Activated CD8-positive, alpha-beta T cell treated with anti-CD3 and anti-CD28 coated beads for 36 hours (primary cell): Measurements from ENCODE around the gene SYT1. TPM values are rescaled to one million over a fixed set of nuclear protein-coding genes. Genes with fewer than 3 reads are reported as not detected.

ENCODE experiments used
- ATAC-seq: fragments of 200-7000 bp; cut with Tn5 transposase; one replicate; pipeline ENCODE4 v1.10.0; 2021; ENCODE audit warnings: mild to moderate bottlenecking, moderate library complexity
- CTCF ChIA-PET: fragments of 350-600 bp; sonication (Branson Sonifier 250); formaldehyde crosslinking; loops from one replicate; lab custom pipeline; 2021; ENCODE audit warnings: antibody characterized with exemption; lab: Charles Lee
- POLR2A ChIA-PET: fragments of 350-600 bp; sonication (Branson Sonifier 250); formaldehyde crosslinking; loops from one replicate; lab custom pipeline; 2021; ENCODE audit warnings: antibody characterized with exemption; lab: Charles Lee
- DNase-seq: peaks from one replicate; pipeline ENCODE4 v3.0.0-alpha.2; 2020
- H3K27ac Mint-ChIP-seq: one replicate; pipeline ENCODE4 v1.8.0; 2021; ENCODE audit warnings: mild to moderate bottlenecking, mixed read lengths
- H3K27me3 Mint-ChIP-seq: one replicate; pipeline ENCODE4 v1.8.0; 2021; ENCODE audit warnings: mixed read lengths
- H3K36me3 Mint-ChIP-seq: one replicate; pipeline ENCODE4 v1.8.0; 2021; ENCODE audit warnings: low read depth, mixed read lengths
- H3K4me1 Mint-ChIP-seq: one replicate; pipeline ENCODE4 v1.8.0; 2021; ENCODE audit warnings: low read depth, mixed read lengths
- H3K4me3 Mint-ChIP-seq: one replicate; pipeline ENCODE4 v1.8.0; 2021; ENCODE audit warnings: mild to moderate bottlenecking, moderate library complexity, mixed read lengths
- H3K9me3 Mint-ChIP-seq: one replicate; pipeline ENCODE4 v1.8.0; 2021; ENCODE audit warnings: mixed read lengths
- intact Hi-C: fragments of 100-400 bp; cut with micrococcal nuclease; formaldehyde crosslinking; loops from one replicate; pipeline ENCODE4 v1.10.0; 2022
- total RNA-seq, 2 experiments: library from RNA; stranded (reverse); gene quantifications; one replicate each; pipeline ENCODE4 v1.2.3, GENCODE V29; 2021
- TF ChIP-seq, protein P1 (sequence below): fragments of 200-600 bp; IDR thresholded peaks from one replicate; pipeline ENCODE4 v1.8.0; 2022; ENCODE audit warnings: antibody characterized with exemption, mild to moderate bottlenecking

Gene SYT1
- total RNA-seq, 2 experiments from 2014 or later = not detected

DNA sequence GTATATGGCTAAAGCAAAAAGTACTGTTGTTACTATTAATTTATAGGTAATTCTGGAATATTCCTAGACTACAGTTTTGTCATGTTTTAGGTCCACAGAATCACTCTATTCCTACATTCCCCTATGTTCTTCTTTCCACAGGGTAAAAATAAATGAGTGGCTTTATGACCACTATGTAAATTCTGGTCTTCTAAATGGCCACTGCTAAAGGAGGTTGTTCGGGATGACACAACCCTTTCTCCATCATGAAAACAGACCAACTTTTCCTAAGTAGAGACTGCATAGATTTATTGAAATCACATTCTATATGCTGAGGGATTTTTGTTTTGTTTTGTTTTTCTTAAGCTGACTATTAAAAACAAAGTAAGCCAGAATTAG, 88.0 kb downstream of the SYT1 start:
- no peak for ATAC-seq
- Mint-ChIP-seq H3K4me3 (no peak overlapping the region), H3K4me1 (no peaks in the 10 kb centered on the region), H3K9me3 (no peaks in the 10 kb centered on the region), H3K27ac (no peak overlapping the region), H3K36me3 (no peaks in the 10 kb centered on the region), H3K27me3 (no peaks in the 10 kb centered on the region)
- DNase-seq = no peak
- CTCF ChIA-PET = no interaction called here
- TF ChIP-seq, protein P1, sequence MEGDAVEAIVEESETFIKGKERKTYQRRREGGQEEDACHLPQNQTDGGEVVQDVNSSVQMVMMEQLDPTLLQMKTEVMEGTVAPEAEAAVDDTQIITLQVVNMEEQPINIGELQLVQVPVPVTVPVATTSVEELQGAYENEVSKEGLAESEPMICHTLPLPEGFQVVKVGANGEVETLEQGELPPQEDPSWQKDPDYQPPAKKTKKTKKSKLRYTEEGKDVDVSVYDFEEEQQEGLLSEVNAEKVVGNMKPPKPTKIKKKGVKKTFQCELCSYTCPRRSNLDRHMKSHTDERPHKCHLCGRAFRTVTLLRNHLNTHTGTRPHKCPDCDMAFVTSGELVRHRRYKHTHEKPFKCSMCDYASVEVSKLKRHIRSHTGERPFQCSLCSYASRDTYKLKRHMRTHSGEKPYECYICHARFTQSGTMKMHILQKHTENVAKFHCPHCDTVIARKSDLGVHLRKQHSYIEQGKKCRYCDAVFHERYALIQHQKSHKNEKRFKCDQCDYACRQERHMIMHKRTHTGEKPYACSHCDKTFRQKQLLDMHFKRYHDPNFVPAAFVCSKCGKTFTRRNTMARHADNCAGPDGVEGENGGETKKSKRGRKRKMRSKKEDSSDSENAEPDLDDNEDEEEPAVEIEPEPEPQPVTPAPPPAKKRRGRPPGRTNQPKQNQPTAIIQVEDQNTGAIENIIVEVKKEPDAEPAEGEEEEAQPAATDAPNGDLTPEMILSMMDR = no peak
- POLR2A ChIA-PET = no interaction called here
- intact Hi-C loops = no loop called here

DNA sequence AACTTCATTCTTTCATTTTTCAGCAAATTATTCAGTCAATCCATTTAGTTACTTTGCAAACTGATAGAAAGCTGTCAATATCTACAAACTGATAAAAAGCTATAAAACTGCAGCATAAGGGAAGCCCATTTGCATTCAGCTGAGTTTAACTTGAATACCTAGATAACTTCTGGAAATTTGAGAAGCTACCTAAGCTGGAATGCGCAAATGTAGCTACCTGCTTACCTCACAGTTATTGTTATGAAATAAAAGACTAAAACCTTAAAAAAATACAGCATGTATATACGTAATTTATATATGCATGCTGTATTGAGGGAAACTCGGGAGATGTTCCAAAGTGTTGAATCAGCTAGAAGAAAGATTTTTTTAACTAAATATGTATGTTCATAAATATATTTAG, 94.4 kb downstream of the SYT1 start:
- no peaks in the 10 kb centered on the region for H3K4me1 Mint-ChIP-seq
- no peak overlapping the region for H3K4me3 Mint-ChIP-seq
- H3K27ac Mint-ChIP-seq = no peak overlapping the region
- H3K27me3 Mint-ChIP-seq = no peaks in the 10 kb centered on the region
- ChIA-PET CTCF (no interaction called here), POLR2A (no interaction called here)
- DNase-seq = no peak
- peaks cover 1% of the 10 kb centered on the region for H3K9me3 Mint-ChIP-seq
- ATAC-seq = no peak
- TF ChIP-seq, protein P1 = no peak
- intact Hi-C loops = no loop called here
- H3K36me3 Mint-ChIP-seq = no peaks in the 10 kb centered on the region

DNA sequence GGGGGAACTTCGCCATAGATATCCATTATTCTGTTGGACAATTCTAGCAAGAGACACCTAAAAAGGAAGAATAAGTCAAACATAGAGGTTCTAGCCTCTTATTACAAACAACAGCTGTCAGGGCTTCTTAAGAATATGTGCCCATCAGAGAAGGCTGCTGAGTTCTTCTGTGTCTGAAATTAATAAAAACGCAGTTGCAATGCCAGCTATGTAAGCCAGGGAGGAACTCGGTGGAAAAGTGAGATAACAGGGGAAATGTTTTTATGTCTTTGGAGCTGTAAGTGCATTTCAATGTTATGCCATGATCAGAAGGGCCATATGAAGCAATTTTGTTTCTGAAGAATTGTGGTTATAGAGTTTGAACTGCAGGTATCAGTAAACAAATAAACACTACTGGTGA, 95.0 kb downstream of the SYT1 start:
- ATAC-seq (no peak), DNase-seq (no peak)
- Mint-ChIP-seq H3K36me3 (no peaks in the 10 kb centered on the region), H3K4me3 (no peak overlapping the region), H3K4me1 (no peaks in the 10 kb centered on the region), H3K27ac (no peak overlapping the region), H3K9me3 (peaks cover 1% of the 10 kb centered on the region), H3K27me3 (no peaks in the 10 kb centered on the region)
- TF ChIP-seq, protein P1 = no peak
- intact Hi-C loops = no loop called here
- POLR2A ChIA-PET = no interaction called here
- CTCF ChIA-PET = no interaction called here

DNA sequence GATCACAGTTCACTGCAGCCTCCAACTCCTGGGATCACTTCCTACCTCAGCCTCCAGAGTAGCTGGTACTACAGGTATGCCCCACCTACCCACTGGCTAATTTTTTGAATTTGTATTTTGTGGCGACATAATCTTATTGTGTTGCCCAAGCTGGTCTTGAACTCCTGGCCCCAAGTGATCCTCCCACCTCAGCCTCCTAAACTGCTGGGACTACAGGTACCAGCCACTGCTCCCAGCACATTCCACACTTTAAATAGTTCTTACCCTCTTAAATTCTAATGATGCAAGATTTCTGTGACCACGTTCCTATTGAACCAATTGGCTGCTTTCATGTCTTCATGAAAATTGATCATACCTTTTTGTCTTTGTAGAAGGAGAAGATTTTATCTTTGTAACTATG, 96.6 kb downstream of the SYT1 start:
- Mint-ChIP-seq H3K36me3 (no peaks in the 10 kb centered on the region), H3K9me3 (peaks cover 2% of the 10 kb centered on the region), H3K4me1 (no peaks in the 10 kb centered on the region), H3K27me3 (no peaks in the 10 kb centered on the region), H3K27ac (no peak overlapping the region), H3K4me3 (no peak overlapping the region)
- TF ChIP-seq, protein P1 = no peak
- CTCF ChIA-PET = no interaction called here
- POLR2A ChIA-PET = no interaction called here
- intact Hi-C loops = no loop called here
- no peak for ATAC-seq
- no peak for DNase-seq

DNA sequence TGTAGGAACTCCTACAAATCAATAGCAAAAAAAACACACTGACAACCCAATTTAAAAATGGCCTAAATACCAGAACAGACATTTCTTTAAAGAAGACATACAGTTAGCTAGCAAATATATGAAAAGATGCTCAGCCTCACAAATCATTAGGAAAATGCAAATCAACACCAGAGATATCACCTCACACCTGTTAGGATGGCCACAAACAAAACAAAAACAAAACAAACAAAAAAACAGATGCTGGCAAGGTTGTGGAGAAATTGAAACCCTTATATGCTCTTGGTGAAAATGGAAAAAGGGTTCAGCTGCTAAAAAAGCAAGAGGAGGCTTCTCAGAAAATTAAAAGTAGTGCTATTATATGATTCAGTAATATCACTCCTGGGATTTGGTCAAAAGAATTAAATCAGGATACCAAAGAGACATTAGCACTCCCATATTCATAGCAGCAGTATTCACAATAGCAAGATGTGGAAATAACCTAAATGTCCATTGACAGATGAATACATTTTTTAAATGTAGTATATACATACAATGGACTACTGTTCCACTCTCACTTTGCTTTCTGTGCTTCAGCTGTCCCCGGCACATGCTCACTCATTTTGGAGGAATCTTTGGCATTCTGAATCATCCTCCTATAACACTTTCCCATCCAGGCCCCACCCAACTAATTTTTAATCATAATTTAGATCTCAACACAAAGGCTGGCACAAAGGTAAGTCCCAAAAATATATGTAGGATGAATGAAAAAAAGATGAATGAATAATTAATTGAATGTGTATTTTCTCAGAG, 99.1 kb downstream of the SYT1 start:
- Mint-ChIP-seq H3K36me3 (no peaks in the 10 kb centered on the region), H3K9me3 (peaks cover 6% of the 10 kb centered on the region), H3K27ac (no peak overlapping the region), H3K27me3 (no peaks in the 10 kb centered on the region), H3K4me1 (no peaks in the 10 kb centered on the region), H3K4me3 (no peak overlapping the region)
- intact Hi-C loops = no loop called here
- ATAC-seq = no peak
- TF ChIP-seq, protein P1 = no peak
- DNase-seq = no peak
- ChIA-PET POLR2A (no interaction called here), CTCF (no interaction called here)
